ENCODE results near the gene GREB1L.
"Not testable (repeated sequence)": the region's sequence is repeated elsewhere in the genome, so short reads cannot be mapped to it uniquely, and the experiment has no call there.

- not testable (repeated sequence) for TF ChIP-seq SP1 (CRISPR knock-in tag; conservative IDR thresholded peaks at IDR 0.05); ZNF317 (CRISPR knock-in tag; IDR thresholded peaks at IDR 0.05; ENCODE audit: borderline replicate concordance, low read depth); USF2 (CRISPR knock-in tag; IDR thresholded peaks at IDR 0.05); CREB1 (CRISPR knock-in tag; IDR thresholded peaks at IDR 0.05); ESRRA (CRISPR knock-in tag; IDR thresholded peaks at IDR 0.05; ENCODE audit: borderline replicate concordance); ZNF232 (CRISPR knock-in tag; IDR thresholded peaks at IDR 0.05); ATF3 (CRISPR knock-in tag; conservative IDR thresholded peaks at IDR 0.05); ARID4B (CRISPR knock-in tag; IDR thresholded peaks at IDR 0.05; ENCODE audit: borderline replicate concordance); ZNF138 (CRISPR knock-in tag; conservative IDR thresholded peaks at IDR 0.05); ZSCAN18 (CRISPR knock-in tag; IDR thresholded peaks at IDR 0.05); PRRX2 (CRISPR knock-in tag; IDR thresholded peaks at IDR 0.05)
- TF ChIP-seq, protein P1, sequence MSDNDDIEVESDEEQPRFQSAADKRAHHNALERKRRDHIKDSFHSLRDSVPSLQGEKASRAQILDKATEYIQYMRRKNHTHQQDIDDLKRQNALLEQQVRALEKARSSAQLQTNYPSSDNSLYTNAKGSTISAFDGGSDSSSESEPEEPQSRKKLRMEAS (CRISPR knock-in tag; IDR thresholded peaks at IDR 0.05) = not testable (repeated sequence)
- TF ChIP-seq, protein P2, sequence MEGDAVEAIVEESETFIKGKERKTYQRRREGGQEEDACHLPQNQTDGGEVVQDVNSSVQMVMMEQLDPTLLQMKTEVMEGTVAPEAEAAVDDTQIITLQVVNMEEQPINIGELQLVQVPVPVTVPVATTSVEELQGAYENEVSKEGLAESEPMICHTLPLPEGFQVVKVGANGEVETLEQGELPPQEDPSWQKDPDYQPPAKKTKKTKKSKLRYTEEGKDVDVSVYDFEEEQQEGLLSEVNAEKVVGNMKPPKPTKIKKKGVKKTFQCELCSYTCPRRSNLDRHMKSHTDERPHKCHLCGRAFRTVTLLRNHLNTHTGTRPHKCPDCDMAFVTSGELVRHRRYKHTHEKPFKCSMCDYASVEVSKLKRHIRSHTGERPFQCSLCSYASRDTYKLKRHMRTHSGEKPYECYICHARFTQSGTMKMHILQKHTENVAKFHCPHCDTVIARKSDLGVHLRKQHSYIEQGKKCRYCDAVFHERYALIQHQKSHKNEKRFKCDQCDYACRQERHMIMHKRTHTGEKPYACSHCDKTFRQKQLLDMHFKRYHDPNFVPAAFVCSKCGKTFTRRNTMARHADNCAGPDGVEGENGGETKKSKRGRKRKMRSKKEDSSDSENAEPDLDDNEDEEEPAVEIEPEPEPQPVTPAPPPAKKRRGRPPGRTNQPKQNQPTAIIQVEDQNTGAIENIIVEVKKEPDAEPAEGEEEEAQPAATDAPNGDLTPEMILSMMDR (IDR thresholded peaks at IDR 0.05) = not testable (repeated sequence)
- TF ChIP-seq, protein P3, sequence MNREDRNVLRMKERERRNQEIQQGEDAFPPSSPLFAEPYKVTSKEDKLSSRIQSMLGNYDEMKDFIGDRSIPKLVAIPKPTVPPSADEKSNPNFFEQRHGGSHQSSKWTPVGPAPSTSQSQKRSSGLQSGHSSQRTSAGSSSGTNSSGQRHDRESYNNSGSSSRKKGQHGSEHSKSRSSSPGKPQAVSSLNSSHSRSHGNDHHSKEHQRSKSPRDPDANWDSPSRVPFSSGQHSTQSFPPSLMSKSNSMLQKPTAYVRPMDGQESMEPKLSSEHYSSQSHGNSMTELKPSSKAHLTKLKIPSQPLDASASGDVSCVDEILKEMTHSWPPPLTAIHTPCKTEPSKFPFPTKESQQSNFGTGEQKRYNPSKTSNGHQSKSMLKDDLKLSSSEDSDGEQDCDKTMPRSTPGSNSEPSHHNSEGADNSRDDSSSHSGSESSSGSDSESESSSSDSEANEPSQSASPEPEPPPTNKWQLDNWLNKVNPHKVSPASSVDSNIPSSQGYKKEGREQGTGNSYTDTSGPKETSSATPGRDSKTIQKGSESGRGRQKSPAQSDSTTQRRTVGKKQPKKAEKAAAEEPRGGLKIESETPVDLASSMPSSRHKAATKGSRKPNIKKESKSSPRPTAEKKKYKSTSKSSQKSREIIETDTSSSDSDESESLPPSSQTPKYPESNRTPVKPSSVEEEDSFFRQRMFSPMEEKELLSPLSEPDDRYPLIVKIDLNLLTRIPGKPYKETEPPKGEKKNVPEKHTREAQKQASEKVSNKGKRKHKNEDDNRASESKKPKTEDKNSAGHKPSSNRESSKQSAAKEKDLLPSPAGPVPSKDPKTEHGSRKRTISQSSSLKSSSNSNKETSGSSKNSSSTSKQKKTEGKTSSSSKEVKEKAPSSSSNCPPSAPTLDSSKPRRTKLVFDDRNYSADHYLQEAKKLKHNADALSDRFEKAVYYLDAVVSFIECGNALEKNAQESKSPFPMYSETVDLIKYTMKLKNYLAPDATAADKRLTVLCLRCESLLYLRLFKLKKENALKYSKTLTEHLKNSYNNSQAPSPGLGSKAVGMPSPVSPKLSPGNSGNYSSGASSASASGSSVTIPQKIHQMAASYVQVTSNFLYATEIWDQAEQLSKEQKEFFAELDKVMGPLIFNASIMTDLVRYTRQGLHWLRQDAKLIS (CRISPR knock-in tag; IDR thresholded peaks at IDR 0.05; ENCODE audit: borderline replicate concordance) = not testable (repeated sequence)
These were observed 127.6 kb downstream of the GREB1L start for GRCh38 chr18:21369597-21369996.

All from WTC11 (cell line).